Measurements from ENCODE around the gene RETREG2. TPM values are rescaled to one million over a fixed set of nuclear protein-coding genes. Genes with fewer than 3 reads are reported as not detected.

RETREG2 gene
- total and polyA plus RNA-seq, 2 experiments from 2014 or later: 20.7 to 120 TPM

DNA sequence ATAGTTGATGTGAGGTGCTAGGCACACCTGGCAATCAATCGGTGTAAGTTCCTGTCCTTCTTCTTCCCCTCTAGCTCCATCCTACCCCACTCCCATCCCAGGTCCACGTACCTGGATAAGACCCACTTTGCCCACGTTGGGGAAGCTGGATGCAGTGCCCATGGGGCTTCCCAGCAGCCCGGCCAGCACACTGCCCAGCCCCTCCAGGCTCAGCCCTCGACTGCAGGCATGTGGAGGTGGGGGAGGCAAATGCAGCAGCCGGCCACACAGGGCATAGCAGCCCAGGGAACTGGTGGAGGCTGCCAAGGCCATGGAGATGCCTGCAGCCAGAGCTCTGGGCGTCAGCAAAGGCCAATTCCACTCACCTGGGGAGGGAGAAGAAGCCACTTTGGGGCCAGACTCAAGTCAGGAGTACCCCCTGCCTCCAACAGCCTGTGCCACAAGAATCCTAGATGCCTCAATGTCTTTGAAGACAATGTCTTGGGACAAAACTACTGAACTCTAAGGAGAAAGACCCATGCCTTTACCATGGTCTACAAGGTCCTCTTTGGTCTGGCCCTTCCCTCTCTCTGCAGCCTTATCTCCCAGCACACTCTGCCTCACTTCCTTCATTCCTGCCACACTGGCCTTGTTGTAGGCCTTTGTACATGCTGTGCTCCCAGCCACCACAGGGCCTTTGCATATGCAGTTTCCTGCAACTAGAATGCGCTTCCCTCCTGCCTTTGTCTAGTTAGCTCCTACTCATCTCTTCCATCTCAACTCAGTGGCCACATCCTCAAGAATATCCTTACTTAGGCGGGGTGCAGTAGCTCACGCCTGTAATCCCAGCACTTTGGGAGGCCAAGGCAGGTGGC lies 12.8 kb upstream of the RETREG2 start:
- no peak for DNase-seq

DNA sequence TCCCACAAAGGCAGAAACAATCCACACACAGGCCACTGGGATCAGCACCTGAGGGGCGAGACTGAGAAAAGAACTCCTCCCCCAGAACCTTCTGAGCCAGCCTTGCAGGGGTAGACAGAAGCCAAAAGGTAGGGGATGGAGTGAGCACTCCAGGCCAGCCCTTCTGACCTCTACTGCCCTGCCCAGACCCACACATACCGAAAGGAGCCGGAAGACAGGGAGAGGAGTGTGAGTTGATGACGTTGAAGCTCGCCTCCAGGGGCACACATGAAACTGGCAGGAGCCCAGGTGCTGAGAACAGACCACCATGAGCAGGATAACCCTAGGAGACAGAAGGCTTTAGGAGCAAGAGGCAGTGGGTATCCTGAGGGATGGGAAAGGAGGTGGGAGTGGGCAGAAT lies 10.1 kb upstream of the RETREG2 start:
- in situ Hi-C loops (cut with MboI): loop anchor here (10.0 kb wide), 1 partner anchor 137 kb away; the partner anchor contains the start of gene PTPRN

More for the DNA sequence above, 12.8 kb upstream of the RETREG2 start:
- Histone ChIP-seq H3K9me3 (ENCODE audit: low read depth) (no peaks in the 10 kb centered on the region), H3K9ac (no peak overlapping the region), H3K27ac (no peak overlapping the region), H3K4me1 (ENCODE audit: insufficient read depth) (no peaks in the 10 kb centered on the region), H3K9me2 (ENCODE audit: insufficient read depth) (no peaks in the 10 kb centered on the region), H3K4me2 (ENCODE audit: unreplicated experiment) (no peak overlapping the region), H4K20me1 (ENCODE audit: insufficient read depth) (no peaks in the 10 kb centered on the region), H3K4me3 (no peak overlapping the region), H2AFZ (no peak overlapping the region), H3K79me2 (ENCODE audit: insufficient read depth) (no peaks in the 10 kb centered on the region), H3K36me3 (ENCODE audit: low read depth) (no peaks in the 10 kb centered on the region), H3F3A (ENCODE audit: insufficient read depth) (peaks cover under 1% of the 10 kb centered on the region; the same call in 1 of the 2 replicates), H3K27me3 (replicated peaks; ENCODE audit: insufficient read depth) (no peaks in the 10 kb centered on the region)
- WGBS, 2 experiments (ENCODE audit: low coverage in 1 of 2, low lambda C conversion rate in 2 of 2, missing lambda C conversion rate in 2 of 2): 68 to 70% methylated on average over 10 of the region's 10 CpGs
- in situ Hi-C loops (cut with MboI): loop anchor here (10.0 kb wide), 1 partner anchor 140 kb away; the partner anchor contains the start of gene PTPRN
- TF ChIP-seq EZH2phosphoT487 (IDR thresholded peaks at IDR 0.05; ENCODE audit: insufficient read depth, low read depth) (no peak), EZH2 (IDR thresholded peaks at IDR 0.05; ENCODE audit: insufficient read depth, poor library complexity, severe bottlenecking) (no peak)

DNA sequence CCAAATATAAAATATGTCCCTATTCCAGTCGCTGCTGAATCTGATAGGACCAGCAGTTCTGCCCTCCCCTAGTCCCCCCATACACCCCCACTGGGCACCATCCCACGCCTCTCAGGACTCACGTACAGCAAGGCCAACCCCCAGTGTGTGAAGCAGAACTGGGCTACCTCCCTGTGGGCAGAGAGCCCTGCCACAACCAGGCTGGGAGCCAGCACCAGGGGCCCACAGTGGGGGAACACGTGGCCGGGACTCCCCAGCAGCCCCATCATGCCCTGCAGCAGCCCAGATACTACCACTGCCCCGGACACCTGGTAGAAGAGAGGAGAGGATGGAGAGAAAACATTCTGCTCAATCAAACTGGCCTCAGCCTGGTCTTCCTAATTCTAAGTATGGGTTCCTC lies 9.5 kb upstream of the RETREG2 start:
- peak; percentile 32 for DNase-seq
- 50 to 59% methylated on average over 6 of the region's 6 CpGs for WGBS, 2 experiments (ENCODE audit: low coverage in 1 of 2, low lambda C conversion rate in 2 of 2, missing lambda C conversion rate in 2 of 2)
- no peak overlapping the region for H3K27ac ChIP-seq
- H3K36me3 ChIP-seq (ENCODE audit: low read depth): no peaks in the 10 kb centered on the region
- H3K4me2 ChIP-seq (ENCODE audit: unreplicated experiment): no peak overlapping the region
- in situ Hi-C loops (cut with MboI): loop anchor here (10.0 kb wide), 1 partner anchor 136 kb away; the partner anchor contains the start of gene PTPRN
- no peaks in the 10 kb centered on the region for H4K20me1 ChIP-seq (ENCODE audit: insufficient read depth)
- no peaks in the 10 kb centered on the region for H3K79me2 ChIP-seq (ENCODE audit: insufficient read depth)
- H3K9me3 ChIP-seq (ENCODE audit: low read depth): no peaks in the 10 kb centered on the region
- TF ChIP-seq EZH2phosphoT487 (IDR thresholded peaks at IDR 0.05; ENCODE audit: insufficient read depth, low read depth) (no peak), EZH2 (IDR thresholded peaks at IDR 0.05; ENCODE audit: insufficient read depth, poor library complexity, severe bottlenecking) (no peak)
- no peaks in the 10 kb centered on the region for H3K27me3 ChIP-seq (replicated peaks; ENCODE audit: insufficient read depth)
- H3K9ac ChIP-seq: no peak overlapping the region
- H3K4me3 ChIP-seq: no peak overlapping the region
- peaks cover 20% of the 10 kb centered on the region for H3F3A ChIP-seq (ENCODE audit: insufficient read depth)
- no peaks in the 10 kb centered on the region for H3K9me2 ChIP-seq (ENCODE audit: insufficient read depth)
- no peak overlapping the region for H2AFZ ChIP-seq
- H3K4me1 ChIP-seq (ENCODE audit: insufficient read depth): peaks cover 6% of the 10 kb centered on the region; the same call in 1 of the 2 replicates

More for the DNA sequence above, 10.1 kb upstream of the RETREG2 start:
- TF ChIP-seq EZH2phosphoT487 (IDR thresholded peaks at IDR 0.05; ENCODE audit: insufficient read depth, low read depth) (no peak), EZH2 (IDR thresholded peaks at IDR 0.05; ENCODE audit: insufficient read depth, poor library complexity, severe bottlenecking) (no peak)
- Histone ChIP-seq H3K4me1 (ENCODE audit: insufficient read depth) (peaks cover 6% of the 10 kb centered on the region; the same call in 1 of the 2 replicates), H3K9me3 (ENCODE audit: low read depth) (no peaks in the 10 kb centered on the region), H3K9me2 (ENCODE audit: insufficient read depth) (no peaks in the 10 kb centered on the region), H3K4me2 (ENCODE audit: unreplicated experiment) (no peak overlapping the region), H3K36me3 (ENCODE audit: low read depth) (no peaks in the 10 kb centered on the region), H4K20me1 (ENCODE audit: insufficient read depth) (no peaks in the 10 kb centered on the region), H3K9ac (no peak overlapping the region), H3K79me2 (ENCODE audit: insufficient read depth) (no peaks in the 10 kb centered on the region), H3K27ac (no peak overlapping the region), H3K27me3 (replicated peaks; ENCODE audit: insufficient read depth) (no peaks in the 10 kb centered on the region), H3K4me3 (no peak overlapping the region), H2AFZ (no peak overlapping the region), H3F3A (ENCODE audit: insufficient read depth) (peaks cover 20% of the 10 kb centered on the region)
- DNase-seq: no peak
- WGBS, 2 experiments (ENCODE audit: low coverage in 1 of 2, low lambda C conversion rate in 2 of 2, missing lambda C conversion rate in 2 of 2): 47 to 65% methylated on average over 5 of the region's 5 CpGs

DNA sequence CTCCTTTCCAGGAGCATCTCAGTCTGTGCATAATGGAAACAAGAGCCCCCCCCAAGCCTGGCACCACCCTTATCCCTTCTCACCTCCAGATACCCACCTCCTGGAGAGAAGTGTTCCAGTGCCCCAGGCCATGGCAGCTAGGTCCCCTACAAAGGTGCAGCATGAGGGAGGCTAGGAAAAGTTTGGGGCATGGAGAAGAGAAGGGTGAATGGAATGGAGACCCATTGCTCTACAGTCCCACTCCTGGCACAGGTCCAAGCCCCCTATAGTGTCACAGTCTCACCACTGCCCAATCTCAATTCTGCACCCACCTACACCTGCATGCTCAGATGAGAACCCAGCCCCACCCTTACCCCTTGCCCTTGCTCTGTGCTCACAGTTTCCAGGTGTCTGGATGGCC lies 9.1 kb upstream of the RETREG2 start:
- H3K27me3 ChIP-seq (replicated peaks; ENCODE audit: insufficient read depth): no peaks in the 10 kb centered on the region
- DNase-seq: no peak
- no peaks in the 10 kb centered on the region for H3K9me3 ChIP-seq (ENCODE audit: low read depth)
- H4K20me1 ChIP-seq (ENCODE audit: insufficient read depth): no peaks in the 10 kb centered on the region
- H3F3A ChIP-seq (ENCODE audit: insufficient read depth): peaks cover 20% of the 10 kb centered on the region
- in situ Hi-C loops (cut with MboI): loop anchor here (10.0 kb wide), 1 partner anchor 136 kb away; the partner anchor contains the start of gene PTPRN
- H3K27ac ChIP-seq: no peak overlapping the region
- no peaks in the 10 kb centered on the region; the same call in 1 of the 2 replicates for H3K79me2 ChIP-seq (ENCODE audit: insufficient read depth)
- no peak overlapping the region for H3K4me2 ChIP-seq (ENCODE audit: unreplicated experiment)
- no peak for TF ChIP-seq EZH2 (IDR thresholded peaks at IDR 0.05; ENCODE audit: insufficient read depth, poor library complexity, severe bottlenecking)
- TF ChIP-seq EZH2phosphoT487 (IDR thresholded peaks at IDR 0.05; ENCODE audit: insufficient read depth, low read depth): no peak
- no peak overlapping the region for H3K4me3 ChIP-seq
- H3K9me2 ChIP-seq (ENCODE audit: insufficient read depth): no peaks in the 10 kb centered on the region
- peaks cover 6% of the 10 kb centered on the region; the same call in 1 of the 2 replicates for H3K4me1 ChIP-seq (ENCODE audit: insufficient read depth)
- no peak overlapping the region for H2AFZ ChIP-seq
- 0 out of 2 replicates have a peak, but pooled peaks cover under 1% of the 10 kb centered on the region for H3K36me3 ChIP-seq (ENCODE audit: low read depth)
- H3K9ac ChIP-seq: no peak overlapping the region

All from GM23248 (cell line).